ENCODE results near the gene UNC5B.

Gene UNC5B

GRCh38 chr10:71325267-71325666, 112.9 kb downstream of the UNC5B start:
- FAIRE-seq, result no peak

DNA sequence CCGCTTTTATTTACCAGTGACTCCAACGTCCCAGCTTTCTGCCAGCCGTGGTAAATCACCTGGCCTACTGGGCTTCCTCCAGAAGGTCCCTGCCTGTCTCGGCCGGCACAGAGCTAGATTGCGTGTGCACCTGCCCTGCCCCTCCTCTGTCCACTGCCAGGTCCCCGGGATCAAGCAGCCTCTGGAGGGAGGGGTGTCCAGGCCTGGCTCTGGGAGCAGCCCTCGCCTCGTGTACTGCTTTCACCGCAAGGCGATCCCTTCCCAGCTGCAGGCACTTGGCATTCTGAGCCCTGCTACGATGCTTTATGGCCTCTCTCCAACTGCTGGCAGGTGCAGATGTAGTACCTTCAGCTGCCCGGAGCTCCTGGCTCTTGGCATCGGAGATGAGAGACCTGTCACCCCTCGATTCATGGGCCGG, 114.1 kb downstream of the UNC5B start:
- FAIRE-seq, result no peak

- no peak for FAIRE-seq
Observed at GRCh38 chr10:71330789-71331404, 118.5 kb downstream of the UNC5B start.

GRCh38 chr10:71331736-71332135, 119.4 kb downstream of the UNC5B start:
- FAIRE-seq, result no peak

DNA sequence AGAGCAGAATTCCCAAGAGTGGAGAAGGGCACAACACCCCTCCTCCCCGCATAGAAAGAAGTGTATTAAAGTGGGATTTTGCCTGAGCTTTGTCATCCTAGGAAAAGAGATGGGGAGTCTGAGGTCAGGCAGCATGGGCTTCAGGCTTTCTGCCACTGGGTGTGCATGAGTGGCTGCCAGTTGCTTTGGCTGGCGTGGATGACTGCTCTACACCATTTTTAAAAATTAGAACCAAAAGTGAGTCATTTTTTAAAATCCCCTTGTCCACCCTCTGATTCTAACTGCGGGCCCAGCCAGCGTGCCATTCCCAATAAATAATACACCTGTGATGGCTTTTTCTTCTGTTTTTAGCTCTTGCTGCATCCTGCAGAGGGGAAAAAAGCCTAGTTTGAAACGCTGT, 120.1 kb downstream of the UNC5B start:
- no peak for FAIRE-seq

GRCh38 chr10:71333129-71333887, 120.9 kb downstream of the UNC5B start:
- FAIRE-seq, result no peak

GRCh38 chr10:71334221-71334791, 121.9 kb downstream of the UNC5B start:
- no peak for FAIRE-seq

GRCh38 chr10:71335173-71335708, 122.9 kb downstream of the UNC5B start:
- no peak for FAIRE-seq

GRCh38 chr10:71336632-71337031, 124.3 kb downstream of the UNC5B start:
- FAIRE-seq, result no peak

DNA sequence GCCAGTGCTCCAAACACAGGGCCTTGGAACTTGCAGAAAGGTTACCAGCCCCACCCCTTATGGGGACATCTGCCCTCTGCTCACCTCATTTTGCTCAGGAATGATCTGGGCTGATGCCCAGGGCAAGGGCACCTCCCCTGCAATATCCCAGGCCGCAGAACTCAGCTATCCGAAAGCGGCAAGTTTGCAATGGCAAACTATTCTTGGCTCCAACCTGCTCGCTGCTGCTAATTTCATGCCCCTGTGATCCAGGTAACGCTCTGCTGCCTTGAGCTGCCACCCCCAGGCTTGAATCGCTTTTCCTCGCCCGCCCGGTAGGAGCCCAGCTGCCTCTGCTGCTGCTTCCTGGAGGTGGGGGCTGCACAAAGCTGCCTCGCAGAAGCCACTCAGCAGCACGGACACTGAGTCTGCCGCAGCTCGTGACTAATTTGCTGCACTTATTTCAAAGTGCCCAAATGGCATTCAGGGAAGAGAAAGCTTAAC, 124.9 kb downstream of the UNC5B start:
- no peak for FAIRE-seq

DNA sequence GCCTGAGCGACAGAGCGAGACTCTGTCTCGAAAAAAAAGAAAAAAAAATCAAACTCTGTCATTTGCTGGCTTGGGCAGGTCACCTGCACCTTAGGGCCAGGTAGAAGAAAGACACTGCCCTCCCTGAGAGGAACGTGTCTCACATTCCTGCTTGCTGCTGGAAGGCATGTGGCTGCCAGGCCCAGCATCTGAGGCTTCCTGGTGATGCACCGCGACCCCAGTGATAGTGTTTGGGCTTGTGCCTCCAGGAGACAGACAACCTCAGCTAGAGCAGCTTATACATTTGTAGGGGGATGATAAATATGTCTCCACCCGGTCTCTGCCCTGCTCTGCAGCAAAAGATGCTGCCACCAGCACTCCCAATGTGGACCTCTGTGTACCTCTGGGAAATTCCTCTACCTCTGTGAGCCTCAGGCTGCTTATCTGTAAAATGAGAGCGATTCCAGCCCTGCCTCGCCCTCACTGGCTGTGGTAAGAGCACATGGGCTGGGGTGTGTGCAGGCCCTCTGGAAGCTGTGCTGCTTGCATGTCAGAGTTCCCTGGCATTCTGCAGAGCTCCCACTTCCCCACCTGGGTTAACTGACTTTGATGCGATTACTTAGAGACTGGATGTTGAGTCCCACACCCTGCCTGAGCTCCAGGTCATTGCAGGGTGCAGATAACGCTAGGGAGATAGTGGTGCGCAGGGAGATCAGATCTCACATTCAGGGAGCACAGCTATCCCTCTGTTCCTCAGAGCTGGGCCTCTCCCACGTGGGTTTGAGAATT, 126.5 kb downstream of the UNC5B start:
- no peak for FAIRE-seq

- no peak for FAIRE-seq
Observed at GRCh38 chr10:71339796-71340589, 127.6 kb downstream of the UNC5B start.

DNA sequence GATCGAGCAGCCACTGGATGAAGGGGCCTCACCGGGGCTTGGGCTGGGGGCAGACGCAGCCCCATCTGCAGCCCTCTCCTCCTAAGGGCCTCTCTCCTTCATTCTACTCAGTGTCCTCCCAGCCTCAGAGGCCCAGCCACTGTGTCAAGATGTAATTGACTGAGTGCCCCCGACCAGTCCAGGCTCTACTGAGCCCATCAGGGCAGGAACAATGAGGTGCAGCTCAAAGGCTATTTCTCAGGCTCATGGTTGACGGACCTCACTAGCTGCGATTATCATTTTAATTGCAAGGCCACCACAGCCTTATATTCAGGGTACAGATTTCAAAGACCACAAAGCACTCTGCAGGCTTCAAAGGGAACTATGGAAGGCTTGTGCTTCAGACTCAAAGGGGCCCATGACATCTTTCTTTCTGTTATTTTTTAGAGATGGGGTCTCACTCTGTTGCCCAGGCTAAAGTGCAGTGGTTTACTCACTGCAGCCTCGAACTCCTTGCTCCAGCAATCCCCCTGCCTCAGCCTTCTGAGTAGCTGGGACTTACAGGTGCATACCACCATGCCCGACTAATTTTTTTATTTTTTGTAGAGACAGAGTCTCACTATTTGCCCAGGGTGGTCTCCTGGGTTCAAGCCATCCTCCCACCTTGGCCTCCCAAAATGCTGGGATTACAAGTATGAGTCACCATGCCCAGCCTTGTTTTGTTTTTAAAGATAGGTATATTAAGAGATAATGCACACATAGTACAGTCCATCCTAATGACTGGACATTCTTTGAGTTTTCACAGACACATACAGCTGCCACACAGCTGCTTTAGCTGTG, 130.4 kb downstream of the UNC5B start:
- no peak for FAIRE-seq

GRCh38 chr10:71343392-71343773, 131.0 kb downstream of the UNC5B start:
- no peak for FAIRE-seq

DNA sequence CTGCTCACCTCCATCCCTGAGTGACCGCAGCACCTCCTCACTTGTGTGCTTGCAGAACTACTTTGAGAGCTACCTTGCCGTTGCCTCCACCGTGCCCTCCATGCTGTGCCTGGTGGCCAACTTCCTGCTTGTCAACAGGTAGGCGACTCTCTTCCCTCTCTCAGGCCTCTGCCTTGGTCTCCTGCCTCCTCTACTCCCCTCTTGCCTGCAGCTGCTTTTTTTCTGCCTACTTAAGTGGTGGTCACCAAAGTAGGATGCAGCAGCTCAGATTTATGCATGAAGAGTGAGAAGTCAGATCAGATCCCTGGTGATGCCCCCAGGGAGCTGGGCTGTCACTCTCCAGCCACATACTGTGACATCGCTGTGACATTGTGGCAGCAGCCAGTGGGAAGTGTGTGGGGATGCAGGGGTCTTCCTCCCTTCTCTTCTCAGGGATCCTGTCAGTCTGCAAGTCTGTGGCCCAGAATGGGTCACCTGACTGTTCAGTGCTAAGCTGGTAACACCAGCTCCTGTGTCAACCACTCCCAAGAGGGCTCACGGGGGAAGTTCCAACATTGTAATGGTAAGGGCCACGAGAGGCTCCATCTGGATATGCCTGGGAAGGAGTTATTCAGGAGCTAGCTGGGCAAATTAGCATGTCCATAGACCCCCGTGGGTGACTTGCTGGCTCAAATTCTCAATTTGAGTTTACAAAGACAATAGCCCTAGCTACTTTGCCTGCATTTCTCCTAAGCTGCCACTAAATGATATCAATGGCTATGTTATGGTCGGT, 132.0 kb downstream of the UNC5B start:
- no peak for FAIRE-seq

GRCh38 chr10:71344993-71345480, 132.7 kb downstream of the UNC5B start:
- FAIRE-seq, result no peak

GRCh38 chr10:71345694-71346093, 133.3 kb downstream of the UNC5B start:
- FAIRE-seq, result no peak

DNA sequence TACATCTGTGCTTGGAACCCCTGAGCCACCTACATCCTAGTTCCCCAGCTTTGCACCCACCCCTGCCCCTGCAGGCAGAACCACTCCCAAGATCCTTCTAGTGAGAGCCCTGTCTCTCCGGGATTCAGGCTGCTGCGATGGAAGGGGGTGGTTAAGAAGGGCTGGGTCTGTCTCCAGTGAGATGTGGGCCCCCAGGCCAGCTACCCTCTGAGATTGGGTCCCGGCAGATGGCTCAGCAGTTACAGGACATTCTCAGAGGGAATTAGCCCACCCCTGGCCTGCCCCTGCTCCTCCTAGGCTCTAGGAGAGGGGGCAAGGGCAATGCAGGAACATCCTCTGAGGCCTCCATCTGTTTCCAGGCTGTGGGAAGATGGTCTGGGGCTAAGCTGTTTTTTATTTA, 134.4 kb downstream of the UNC5B start:
- FAIRE-seq, result no peak

DNA sequence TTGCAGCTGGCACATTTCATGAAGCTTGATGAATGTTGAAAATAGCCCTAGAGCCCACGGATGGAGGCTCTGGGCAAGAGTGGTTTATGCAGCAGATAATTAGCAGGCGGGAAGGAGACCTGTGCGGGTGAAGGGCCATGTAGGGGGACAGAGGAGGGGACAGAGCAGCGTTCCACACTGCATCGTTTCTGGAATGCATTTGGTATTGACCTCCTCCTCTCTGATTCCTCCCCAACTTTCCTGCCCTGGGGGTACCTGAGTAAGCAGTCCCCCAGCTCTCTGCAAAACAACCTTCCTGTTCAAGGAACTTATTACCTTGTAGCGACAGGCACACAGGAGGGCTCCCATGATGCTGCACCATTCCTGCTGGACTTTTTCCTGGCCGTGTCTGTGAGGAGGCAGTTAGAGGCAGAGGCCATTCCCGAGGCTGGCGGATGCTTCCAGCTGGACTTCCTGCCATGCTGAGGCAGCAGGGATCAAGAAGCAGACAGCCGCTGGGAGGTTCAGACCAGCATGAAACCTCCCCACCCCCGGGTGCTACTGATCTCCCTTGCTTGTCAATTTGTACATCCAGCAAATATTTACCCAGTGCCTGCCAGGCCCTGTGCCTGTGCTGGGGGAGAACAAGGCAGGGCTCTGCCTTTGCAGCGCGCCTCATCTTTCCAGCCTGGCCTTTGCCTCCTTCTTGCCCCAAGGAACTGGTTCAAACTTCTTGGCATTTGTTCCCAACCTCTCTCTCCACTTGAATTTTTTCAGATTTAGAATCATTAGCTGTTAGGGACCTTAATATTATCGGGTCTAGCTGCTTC, 135.4 kb downstream of the UNC5B start:
- FAIRE-seq, result no peak

GRCh38 chr10:71348850-71349249, 136.5 kb downstream of the UNC5B start:
- FAIRE-seq, result no peak

Measured in G401.6 (cell line).